WERI-Rb-1 (cell line): ENCODE data around the gene SYNJ2BP.
"Not testable (repeated sequence)": the region's sequence is repeated elsewhere in the genome, so short reads cannot be mapped to it uniquely, and the experiment has no call there.

ENCODE experiments used
- DNase-seq: peaks from one replicate; pipeline ENCODE4 v3.0.0-alpha.2; 2020
- H3K27ac ChIP-seq: fragments of 250-450 bp; sonication (Bioruptor Pico); 2 replicates; pipeline ENCODE4 v1.5.1; 2020; ENCODE audit warnings: mild to moderate bottlenecking, moderate library complexity
- H3K27me3 ChIP-seq: fragments of 250-450 bp; sonication (Bioruptor Pico); 2 replicates; pipeline ENCODE4 v1.5.1; 2021; ENCODE audit warnings: mild to moderate bottlenecking, low read depth, moderate library complexity; ENCODE audit not compliant: insufficient read depth, severe bottlenecking
- H3K36me3 ChIP-seq: fragments of 250-450 bp; sonication (Bioruptor Pico); 2 replicates; pipeline ENCODE4 v1.5.1; 2020; ENCODE audit warnings: mild to moderate bottlenecking, moderate library complexity
- H3K4me3 ChIP-seq: 2 replicates; pipeline ENCODE4 v1.5.1; 2011; ENCODE audit warnings: low read depth, mild to moderate bottlenecking, control low read depth, low read length
- H3K9me3 ChIP-seq: fragments of 250-450 bp; sonication (Bioruptor Pico); 2 replicates; pipeline ENCODE4 v1.5.1; 2021; ENCODE audit warnings: mild to moderate bottlenecking, moderate library complexity; ENCODE audit not compliant: severe bottlenecking
- CTCF ChIP-seq: IDR thresholded peaks from 2 replicates; pipeline ENCODE4 v1.5.1; 2011; ENCODE audit warnings: low read depth, mild to moderate bottlenecking, control low read depth, inconsistent platforms, low read length

SYNJ2BP gene

GRCh38 chr14:70441641-70442040 lies 24.8 kb upstream of the SYNJ2BP start:
- no peak for TF ChIP-seq CTCF
- Histone ChIP-seq H3K36me3 (no peaks in the 10 kb centered on the region), H3K4me3 (no peak overlapping the region), H3K27me3 (no peaks in the 10 kb centered on the region), H3K9me3 (peaks cover 8% of the 10 kb centered on the region), H3K27ac (no peak overlapping the region)
- no peak for DNase-seq

GRCh38 chr14:70436867-70437266 lies 20.0 kb upstream of the SYNJ2BP start:
- Histone ChIP-seq H3K36me3 (no peaks in the 10 kb centered on the region), H3K27ac (no peak overlapping the region), H3K4me3 (no peak overlapping the region), H3K27me3 (no peaks in the 10 kb centered on the region), H3K9me3 (peaks cover 8% of the 10 kb centered on the region)
- no peak for TF ChIP-seq CTCF
- DNase-seq = no peak

GRCh38 chr14:70426555-70426954 lies 9.7 kb upstream of the SYNJ2BP start:
- not testable (repeated sequence) for DNase-seq, H3K27me3 ChIP-seq, H3K36me3 ChIP-seq, H3K4me3 ChIP-seq, H3K27ac ChIP-seq, H3K9me3 ChIP-seq

GRCh38 chr14:70425354-70425753 lies 8.5 kb upstream of the SYNJ2BP start:
- Histone ChIP-seq H3K36me3 (no peaks in the 10 kb centered on the region), H3K27me3 (no peaks in the 10 kb centered on the region), H3K9me3 (no peaks in the 10 kb centered on the region), H3K27ac (no peak overlapping the region), H3K4me3 (no peak overlapping the region)
- no peak for DNase-seq
- TF ChIP-seq CTCF = no peak

GRCh38 chr14:70422538-70422937 lies 5.6 kb upstream of the SYNJ2BP start:
- TF ChIP-seq CTCF = no peak
- no peaks in the 10 kb centered on the region for H3K36me3 ChIP-seq
- H3K27ac ChIP-seq = no peak overlapping the region
- H3K27me3 ChIP-seq = no peaks in the 10 kb centered on the region
- H3K4me3 ChIP-seq = no peak overlapping the region
- no peaks in the 10 kb centered on the region for H3K9me3 ChIP-seq
- no peak for DNase-seq

GRCh38 chr14:70419270-70419931 lies 2.5 kb upstream of the SYNJ2BP start:
- H3K9me3 ChIP-seq, H3K27me3 ChIP-seq, H3K4me3 ChIP-seq, H3K36me3 ChIP-seq, DNase-seq, H3K27ac ChIP-seq: not testable (repeated sequence)

GRCh38 chr14:70416338-70416724 lies 559 bp downstream of the SYNJ2BP start:
- TF ChIP-seq CTCF = no peak
- H3K9me3 ChIP-seq = no peaks in the 10 kb centered on the region
- H3K27ac ChIP-seq = peak overlapping the region; percentile 55
- peak overlapping the region; percentile 97 for H3K4me3 ChIP-seq
- no peaks in the 10 kb centered on the region; the same call in 1 of the 2 replicates for H3K36me3 ChIP-seq
- no peaks in the 10 kb centered on the region for H3K27me3 ChIP-seq
- DNase-seq = no peak
